ENCODE measurements around the gene GDPD4. TPM values are rescaled to one million over a fixed set of nuclear protein-coding genes. Genes with fewer than 3 reads are reported as not detected.
"Not testable (repeated sequence)": the region's sequence is repeated elsewhere in the genome, so short reads cannot be mapped to it uniquely, and the experiment has no call there.

The GDPD4 gene
- total RNA-seq, 1 experiment from 2014 or later: not detected

GRCh38 chr11:77309401-77310085 lies 8.1 kb upstream of the GDPD4 start:
- Histone ChIP-seq H3K4me1 (ENCODE audit: low read length) (no peaks in the 10 kb centered on the region), H3K4me3 (ENCODE audit: low read length) (no peak overlapping the region), H3K9ac (ENCODE audit: low read length) (no peak overlapping the region), H3K27me3 (ENCODE audit: low read length) (no peaks in the 10 kb centered on the region), H3K79me2 (ENCODE audit: low read length) (no peaks in the 10 kb centered on the region), H4K20me1 (ENCODE audit: insufficient read depth, low read depth, low read length) (no peaks in the 10 kb centered on the region), H3K27ac (ENCODE audit: low read length) (no peak overlapping the region), H3K9me2 (replicated peaks; ENCODE audit: insufficient read depth, low read length) (no peaks in the 10 kb centered on the region), H3K4me2 (ENCODE audit: low read depth, low read length, poor library complexity, severe bottlenecking) (no peak overlapping the region), H2AFZ (ENCODE audit: low read length) (no peak overlapping the region), H3K36me3 (ENCODE audit: insufficient read depth, low read length) (no peaks in the 10 kb centered on the region), H3K9me3 (ENCODE audit: low read length) (no peaks in the 10 kb centered on the region)
- DNase-seq: no peak

- Histone ChIP-seq H3K4me2 (ENCODE audit: low read depth, low read length, poor library complexity, severe bottlenecking) (no peak overlapping the region), H3K9me3 (ENCODE audit: low read length) (no peaks in the 10 kb centered on the region), H3K4me1 (ENCODE audit: low read length) (no peaks in the 10 kb centered on the region), H4K20me1 (ENCODE audit: insufficient read depth, low read depth, low read length) (no peaks in the 10 kb centered on the region), H2AFZ (ENCODE audit: low read length) (no peak overlapping the region), H3K4me3 (ENCODE audit: low read length) (no peak overlapping the region), H3K36me3 (ENCODE audit: insufficient read depth, low read length) (no peaks in the 10 kb centered on the region), H3K27ac (ENCODE audit: low read length) (no peak overlapping the region), H3K27me3 (ENCODE audit: low read length) (no peaks in the 10 kb centered on the region), H3K79me2 (ENCODE audit: low read length) (no peaks in the 10 kb centered on the region), H3K9me2 (replicated peaks; ENCODE audit: insufficient read depth, low read length) (no peaks in the 10 kb centered on the region), H3K9ac (ENCODE audit: low read length) (no peak overlapping the region)
- DNase-seq: no peak
Observed at GRCh38 chr11:77308838-77309237, 7.4 kb upstream of the GDPD4 start.

- H3K27ac ChIP-seq (ENCODE audit: low read length): no peak overlapping the region
- no peaks in the 10 kb centered on the region for H3K9me3 ChIP-seq (ENCODE audit: low read length)
- H3K4me3 ChIP-seq (ENCODE audit: low read length): no peak overlapping the region
- H3K36me3 ChIP-seq (ENCODE audit: insufficient read depth, low read length): no peaks in the 10 kb centered on the region
- H3K79me2 ChIP-seq (ENCODE audit: low read length): no peaks in the 10 kb centered on the region
- DNase-seq: no peak
- no peaks in the 10 kb centered on the region for H3K9me2 ChIP-seq (replicated peaks; ENCODE audit: insufficient read depth, low read length)
- H4K20me1 ChIP-seq (ENCODE audit: insufficient read depth, low read depth, low read length): no peaks in the 10 kb centered on the region
- H2AFZ ChIP-seq (ENCODE audit: low read length): no peak overlapping the region
- H3K27me3 ChIP-seq (ENCODE audit: low read length): no peaks in the 10 kb centered on the region
- H3K4me1 ChIP-seq (ENCODE audit: low read length): no peaks in the 10 kb centered on the region
- H3K9ac ChIP-seq (ENCODE audit: low read length): no peak overlapping the region
- H3K4me2 ChIP-seq (ENCODE audit: low read depth, low read length, poor library complexity, severe bottlenecking): no peak overlapping the region
Observed at GRCh38 chr11:77303328-77303727, 1.8 kb upstream of the GDPD4 start.

- H3K36me3 ChIP-seq (ENCODE audit: insufficient read depth, low read length): no peaks in the 10 kb centered on the region
Observed at GRCh38 chr11:77302752-77303151, 1.3 kb upstream of the GDPD4 start.

GRCh38 chr11:77300695-77301094 lies 791 bp downstream of the GDPD4 start:
- no peak overlapping the region for H3K4me2 ChIP-seq (ENCODE audit: low read depth, low read length, poor library complexity, severe bottlenecking)
- no peaks in the 10 kb centered on the region for H3K9me2 ChIP-seq (replicated peaks; ENCODE audit: insufficient read depth, low read length)
- H3K4me3 ChIP-seq (ENCODE audit: low read length): no peak overlapping the region
- no peaks in the 10 kb centered on the region for H3K9me3 ChIP-seq (ENCODE audit: low read length)
- no peak for DNase-seq
- no peaks in the 10 kb centered on the region for H3K36me3 ChIP-seq (ENCODE audit: insufficient read depth, low read length)
- H2AFZ ChIP-seq (ENCODE audit: low read length): no peak overlapping the region
- no peaks in the 10 kb centered on the region for H3K4me1 ChIP-seq (ENCODE audit: low read length)
- H3K27me3 ChIP-seq (ENCODE audit: low read length): no peaks in the 10 kb centered on the region
- H3K27ac ChIP-seq (ENCODE audit: low read length): no peak overlapping the region
- no peaks in the 10 kb centered on the region for H4K20me1 ChIP-seq (ENCODE audit: insufficient read depth, low read depth, low read length)
- no peaks in the 10 kb centered on the region for H3K79me2 ChIP-seq (ENCODE audit: low read length)
- H3K9ac ChIP-seq (ENCODE audit: low read length): no peak overlapping the region

More at GRCh38 chr11:77302752-77303151, 1.3 kb upstream of the GDPD4 start:
- Histone ChIP-seq H3K4me2 (ENCODE audit: low read depth, low read length, poor library complexity, severe bottlenecking) (no peak overlapping the region), H2AFZ (ENCODE audit: low read length) (no peak overlapping the region), H4K20me1 (ENCODE audit: insufficient read depth, low read depth, low read length) (no peaks in the 10 kb centered on the region), H3K4me3 (ENCODE audit: low read length) (no peak overlapping the region), H3K9me2 (replicated peaks; ENCODE audit: insufficient read depth, low read length) (no peaks in the 10 kb centered on the region), H3K79me2 (ENCODE audit: low read length) (no peaks in the 10 kb centered on the region), H3K27me3 (ENCODE audit: low read length) (no peaks in the 10 kb centered on the region), H3K9me3 (ENCODE audit: low read length) (no peaks in the 10 kb centered on the region), H3K9ac (ENCODE audit: low read length) (no peak overlapping the region), H3K4me1 (ENCODE audit: low read length) (no peaks in the 10 kb centered on the region), H3K27ac (ENCODE audit: low read length) (no peak overlapping the region)
- DNase-seq: no peak

GRCh38 chr11:77300028-77300427 lies 1.5 kb downstream of the GDPD4 start:
- DNase-seq; H3K9me2 ChIP-seq (replicated peaks; ENCODE audit: insufficient read depth, low read length); H4K20me1 ChIP-seq (ENCODE audit: insufficient read depth, low read depth, low read length); H3K4me1 ChIP-seq (ENCODE audit: low read length); H3K27me3 ChIP-seq (ENCODE audit: low read length); H2AFZ ChIP-seq (ENCODE audit: low read length); H3K4me3 ChIP-seq (ENCODE audit: low read length); H3K9me3 ChIP-seq (ENCODE audit: low read length); H3K36me3 ChIP-seq (ENCODE audit: insufficient read depth, low read length); H3K4me2 ChIP-seq (ENCODE audit: low read depth, low read length, poor library complexity, severe bottlenecking); H3K9ac ChIP-seq (ENCODE audit: low read length); H3K79me2 ChIP-seq (ENCODE audit: low read length); H3K27ac ChIP-seq (ENCODE audit: low read length): not testable (repeated sequence)

GRCh38 chr11:77299528-77299993 lies 1.9 kb downstream of the GDPD4 start:
- Histone ChIP-seq H3K27ac (ENCODE audit: low read length) (no peak overlapping the region), H3K9me3 (ENCODE audit: low read length) (no peaks in the 10 kb centered on the region), H3K27me3 (ENCODE audit: low read length) (no peaks in the 10 kb centered on the region), H3K4me3 (ENCODE audit: low read length) (no peak overlapping the region), H3K36me3 (ENCODE audit: insufficient read depth, low read length) (no peaks in the 10 kb centered on the region), H3K4me1 (ENCODE audit: low read length) (no peaks in the 10 kb centered on the region), H4K20me1 (ENCODE audit: insufficient read depth, low read depth, low read length) (no peaks in the 10 kb centered on the region), H2AFZ (ENCODE audit: low read length) (no peak overlapping the region), H3K4me2 (ENCODE audit: low read depth, low read length, poor library complexity, severe bottlenecking) (no peak overlapping the region), H3K79me2 (ENCODE audit: low read length) (no peaks in the 10 kb centered on the region), H3K9ac (ENCODE audit: low read length) (no peak overlapping the region), H3K9me2 (replicated peaks; ENCODE audit: insufficient read depth, low read length) (no peaks in the 10 kb centered on the region)
- no peak for DNase-seq

GRCh38 chr11:77294040-77294439 lies 7.4 kb downstream of the GDPD4 start:
- no peaks in the 10 kb centered on the region for H3K27me3 ChIP-seq (ENCODE audit: low read length)
- H3K4me2 ChIP-seq (ENCODE audit: low read depth, low read length, poor library complexity, severe bottlenecking): no peak overlapping the region
- H4K20me1 ChIP-seq (ENCODE audit: insufficient read depth, low read depth, low read length): no peaks in the 10 kb centered on the region
- no peaks in the 10 kb centered on the region for H3K36me3 ChIP-seq (ENCODE audit: insufficient read depth, low read length)
- H3K79me2 ChIP-seq (ENCODE audit: low read length): no peaks in the 10 kb centered on the region
- no peak for DNase-seq
- H3K9me3 ChIP-seq (ENCODE audit: low read length): no peaks in the 10 kb centered on the region
- no peaks in the 10 kb centered on the region for H3K4me1 ChIP-seq (ENCODE audit: low read length)
- H2AFZ ChIP-seq (ENCODE audit: low read length): no peak overlapping the region
- H3K4me3 ChIP-seq (ENCODE audit: low read length): no peak overlapping the region
- H3K9ac ChIP-seq (ENCODE audit: low read length): no peak overlapping the region
- no peaks in the 10 kb centered on the region for H3K9me2 ChIP-seq (replicated peaks; ENCODE audit: insufficient read depth, low read length)
- H3K27ac ChIP-seq (ENCODE audit: low read length): no peak overlapping the region

Measured in Karpas-422 (cell line).